IMR-90 (cell line): ENCODE measurements around the gene ZNF276. TPM values are rescaled to one million over a fixed set of nuclear protein-coding genes. Genes with fewer than 3 reads are reported as not detected.

Experiments used
- ATAC-seq: fragments of 200-7000 bp; cut with Tn5 transposase; 2 replicates; pipeline ENCODE4 v1.9.1; 2020; ENCODE audit warnings: low read depth, mild to moderate bottlenecking, moderate library complexity
- BruUV-seq: library from RNA; stranded (reverse); fragments of 400-500 nt; replicated peaks from 2 replicates; lab custom pipeline; 2021; lab: Mats Ljungman, UMichigan
- CTCF ChIA-PET: fragments of 300-600 bp; formaldehyde crosslinking; extraction: SDS; loops from one replicate; lab custom pipeline; 2021; ENCODE audit warnings: antibody characterized with exemption; lab: Yijun Ruan, JAX
- POLR2A ChIA-PET: fragments of 300-600 bp; sonication (Branson Sonifier 250); formaldehyde crosslinking; loops from one replicate; lab custom pipeline; 2022; ENCODE audit warnings: antibody characterized with exemption; ENCODE audit not compliant: unreplicated experiment; lab: Charles Lee
- DNase-seq: peaks from one replicate; pipeline ENCODE4 v3.0.0; 2013
- H2AFZ ChIP-seq: replicated peaks from 2 replicates; pipeline ENCODE3; 2013; ENCODE audit warnings: low read length, mild to moderate bottlenecking; ENCODE audit not compliant: poor library complexity
- H2AK5ac ChIP-seq: 2 replicates; pipeline ENCODE4 v1.6.1; 2013; ENCODE audit warnings: low read depth, low read length, inconsistent platforms
- H2AK9ac ChIP-seq: replicated peaks from 2 replicates; pipeline ENCODE3; 2013; ENCODE audit warnings: mild to moderate bottlenecking, low read depth, low read length, moderate library complexity; ENCODE audit not compliant: poor library complexity
- H2BK120ac ChIP-seq: 2 replicates; pipeline ENCODE4 v1.6.1; 2013; ENCODE audit warnings: low read depth, low read length, inconsistent platforms
- H2BK15ac ChIP-seq: 3 replicates; pipeline ENCODE4 v1.6.1; 2013; ENCODE audit warnings: low read depth, low read length, inconsistent platforms
- H2BK20ac ChIP-seq: 2 replicates; pipeline ENCODE4 v1.6.1; 2013; ENCODE audit warnings: low read depth, mild to moderate bottlenecking, inconsistent platforms, low read length, moderate library complexity
- H2BK5ac ChIP-seq: 2 replicates; pipeline ENCODE4 v1.6.1; 2013; ENCODE audit warnings: mild to moderate bottlenecking, low read depth, low read length, inconsistent platforms; ENCODE audit not compliant: poor library complexity, severe bottlenecking
- H3K14ac ChIP-seq: replicated peaks from 2 replicates; pipeline ENCODE4 v1.6.1; 2013; ENCODE audit warnings: low read depth, low read length, inconsistent platforms
- H3K18ac ChIP-seq: 2 replicates; pipeline ENCODE4 v1.6.1; 2013; ENCODE audit warnings: low read depth, low read length, control low read depth
- H3K23ac ChIP-seq: 2 replicates; pipeline ENCODE4 v1.6.1; 2013; ENCODE audit warnings: low read depth, low read length, inconsistent platforms
- H3K27ac ChIP-seq: 2 replicates; pipeline ENCODE4 v1.5.1; 2013; ENCODE audit warnings: mild to moderate bottlenecking, control low read depth, low read length; ENCODE audit not compliant: insufficient read depth
- H3K27me3 ChIP-seq: 2 replicates; pipeline ENCODE4 v1.6.1; 2013; ENCODE audit warnings: low read length; ENCODE audit not compliant: control insufficient read depth, insufficient read depth
- H3K36me3 ChIP-seq: 2 replicates; pipeline ENCODE4 v1.6.1; 2013; ENCODE audit warnings: low read length, mixed read lengths; ENCODE audit not compliant: control insufficient read depth, insufficient read depth
- H3K4ac ChIP-seq: 2 replicates; pipeline ENCODE4 v1.6.1; 2013; ENCODE audit warnings: low read depth, low read length, inconsistent platforms
- H3K4me1 ChIP-seq: 2 replicates; pipeline ENCODE4 v1.6.1; 2013; ENCODE audit warnings: low read length, mixed read lengths; ENCODE audit not compliant: control insufficient read depth, insufficient read depth
- H3K4me2 ChIP-seq: 2 replicates; pipeline ENCODE4 v1.6.1; 2013; ENCODE audit warnings: low read depth, mild to moderate bottlenecking, control low read depth, low read length, moderate library complexity
- H3K4me3 ChIP-seq: 2 replicates; pipeline ENCODE4 v1.5.1; 2013; ENCODE audit warnings: low read depth, mild to moderate bottlenecking, control low read depth, low read length, moderate library complexity; ENCODE audit not compliant: insufficient read depth
- H3K56ac ChIP-seq: 2 replicates; pipeline ENCODE4 v1.6.1; 2013; ENCODE audit warnings: low read length, inconsistent platforms; ENCODE audit not compliant: insufficient read depth; ENCODE audit errors: extremely low read depth
- H3K79me1 ChIP-seq, 2 experiments: 2 replicates each; pipeline ENCODE4 v1.6.1; 2013; ENCODE audit warnings: low read length in 2 of 2, inconsistent platforms in 1 of 2, low read depth in 1 of 2
- H3K9ac ChIP-seq: 2 replicates; pipeline ENCODE4 v1.6.1; 2013; ENCODE audit warnings: low read depth, low read length, control low read depth
- H3K9me1 ChIP-seq: 2 replicates; pipeline ENCODE4 v1.6.1; 2013; ENCODE audit warnings: low read length, inconsistent platforms; ENCODE audit not compliant: insufficient read depth
- H3K9me3 ChIP-seq: 2 replicates; pipeline ENCODE4 v1.6.1; 2013; ENCODE audit warnings: low read length; ENCODE audit not compliant: control insufficient read depth, insufficient read depth
- H4K20me1 ChIP-seq: 2 replicates; pipeline ENCODE4 v1.6.1; 2013; ENCODE audit warnings: low read length, inconsistent platforms; ENCODE audit not compliant: insufficient read depth
- H4K5ac ChIP-seq: 2 replicates; pipeline ENCODE4 v1.6.1; 2013; ENCODE audit warnings: mild to moderate bottlenecking, low read depth, low read length, control low read depth
- H4K8ac ChIP-seq, 2 experiments: 2 replicates each; pipeline ENCODE4 v1.6.1; 2013; ENCODE audit warnings: low read depth in 2 of 2, low read length in 2 of 2, control low read depth in 1 of 2, inconsistent platforms in 1 of 2
- H4K91ac ChIP-seq: 2 replicates; pipeline ENCODE4 v1.6.1; 2013; ENCODE audit warnings: low read depth, low read length, inconsistent platforms; ENCODE audit not compliant: insufficient read depth
- BHLHE40 ChIP-seq: fragments of 150-350 bp; IDR thresholded peaks from 2 replicates; pipeline ENCODE4 v1.6.1; 2016; ENCODE audit warnings: mild to moderate bottlenecking, low read depth, low read length
- CEBPB ChIP-seq: IDR thresholded peaks from 2 replicates; pipeline ENCODE4 v1.6.1; 2012; ENCODE audit warnings: low read depth, low read length, improper control_type of control experiment
- CHD1 ChIP-seq: IDR thresholded peaks from 2 replicates; pipeline ENCODE4 v1.6.1; 2012; ENCODE audit warnings: low read depth, low read length, improper control_type of control experiment
- FOS ChIP-seq: fragments of 150-350 bp; IDR thresholded peaks from 2 replicates; pipeline ENCODE4 v1.6.1; 2016; ENCODE audit warnings: low read depth, low read length
- MAFK ChIP-seq: IDR thresholded peaks from 2 replicates; pipeline ENCODE4 v1.6.1; 2012; ENCODE audit warnings: low read depth, low read length, improper control_type of control experiment
- MAZ ChIP-seq: IDR thresholded peaks from 2 replicates; pipeline ENCODE4 v1.6.1; 2012; ENCODE audit warnings: low read depth, mild to moderate bottlenecking, low read length, improper control_type of control experiment, moderate library complexity, borderline replicate concordance
- NFE2L2 ChIP-seq: fragments of 150-350 bp; IDR thresholded peaks from 2 replicates; pipeline ENCODE4 v1.6.1; 2016; ENCODE audit warnings: low read depth, mild to moderate bottlenecking, low read length
- POLR2A ChIP-seq: IDR thresholded peaks from 2 replicates; pipeline ENCODE4 v1.6.1; 2012; ENCODE audit warnings: mild to moderate bottlenecking, low read depth, low read length
- RAD21 ChIP-seq: IDR thresholded peaks from 2 replicates; pipeline ENCODE4 v1.6.1; 2012; ENCODE audit warnings: low read length, improper control_type of control experiment
- RCOR1 ChIP-seq: IDR thresholded peaks from 2 replicates; pipeline ENCODE4 v1.6.1; 2012; ENCODE audit warnings: mild to moderate bottlenecking, low read length, improper control_type of control experiment; ENCODE audit not compliant: insufficient replicate concordance
- RFX5 ChIP-seq: IDR thresholded peaks from 2 replicates; pipeline ENCODE4 v1.8.0; 2012; ENCODE audit warnings: low read depth, mild to moderate bottlenecking, low read length, moderate library complexity
- SMC3 ChIP-seq: fragments of 150-350 bp; IDR thresholded peaks from 2 replicates; pipeline ENCODE4 v1.6.1; 2016; ENCODE audit warnings: low read depth, mild to moderate bottlenecking, antibody characterized with exemption, low read length, moderate library complexity
- USF2 ChIP-seq: fragments of 150-350 bp; IDR thresholded peaks from 2 replicates; pipeline ENCODE4 v1.6.1; 2017; ENCODE audit warnings: mild to moderate bottlenecking, antibody characterized with exemption, low read length, low read depth
- WGBS, 2 experiments: methylation state at CpG; one replicate each; pipeline versions ENCODE4 v1.1.5 to v1.1.7; 2013; ENCODE audit warnings: missing lambda C conversion rate in 2 of 2; ENCODE audit not compliant: insufficient read length in 1 of 2; ENCODE audit errors: extremely low coverage in 2 of 2; 5-methylcytosine and 5-hydroxymethylcytosine counted together
- dilution Hi-C: fragments of 300-500 bp; cut with HindIII; formaldehyde crosslinking; loops from one replicate; pipeline ENCODE4 v1.14.3; 2018; ENCODE audit warnings: low sequenced_read_pairs; ENCODE audit not compliant: unreplicated experiment
- in situ Hi-C: fragments of 300-500 bp; cut with MboI; formaldehyde crosslinking; loops from 3 replicates; pipeline ENCODE4 v1.14.3; 2019; ENCODE audit warnings: low sequenced_read_pairs, inconsistent platforms, mixed read lengths
- intact Hi-C: fragments of 100-400 bp; cut with micrococcal nuclease; formaldehyde crosslinking; loops from 2 replicates; pipeline ENCODE4 v1.10.0; 2022
- polyA plus RNA-seq, 3 experiments: library from polyadenylated mRNA; depleted of rRNA; stranded (reverse); fragments of >200 nt; gene quantifications; 2 replicates each; pipeline ENCODE4 v1.2.3, GENCODE V29; 2012; ENCODE audit warnings: low replicate concordance in 1 of 3
- total RNA-seq: library from RNA; depleted of rRNA; stranded (reverse); fragments of >200 nt; gene quantifications from 2 replicates; pipeline ENCODE4 v1.2.3, GENCODE V29; 2012
- TF ChIP-seq, protein P1 (sequence below): conservative IDR thresholded peaks from 2 replicates; pipeline ENCODE4 v1.5.1; 2012; ENCODE audit warnings: mild to moderate bottlenecking, low read depth, low read length, improper control_type of control experiment
- TF ChIP-seq, protein P2 (sequence below): fragments of 150-350 bp; IDR thresholded peaks from 2 replicates; pipeline ENCODE4 v1.6.1; 2016; ENCODE audit warnings: low read depth, mild to moderate bottlenecking, low read length, moderate library complexity, borderline replicate concordance

ZNF276 gene
- total and polyA plus RNA-seq, 2 of the 4 experiments (the other 2 are of a cell fraction) = 4.1 to 18.6 TPM

DNA sequence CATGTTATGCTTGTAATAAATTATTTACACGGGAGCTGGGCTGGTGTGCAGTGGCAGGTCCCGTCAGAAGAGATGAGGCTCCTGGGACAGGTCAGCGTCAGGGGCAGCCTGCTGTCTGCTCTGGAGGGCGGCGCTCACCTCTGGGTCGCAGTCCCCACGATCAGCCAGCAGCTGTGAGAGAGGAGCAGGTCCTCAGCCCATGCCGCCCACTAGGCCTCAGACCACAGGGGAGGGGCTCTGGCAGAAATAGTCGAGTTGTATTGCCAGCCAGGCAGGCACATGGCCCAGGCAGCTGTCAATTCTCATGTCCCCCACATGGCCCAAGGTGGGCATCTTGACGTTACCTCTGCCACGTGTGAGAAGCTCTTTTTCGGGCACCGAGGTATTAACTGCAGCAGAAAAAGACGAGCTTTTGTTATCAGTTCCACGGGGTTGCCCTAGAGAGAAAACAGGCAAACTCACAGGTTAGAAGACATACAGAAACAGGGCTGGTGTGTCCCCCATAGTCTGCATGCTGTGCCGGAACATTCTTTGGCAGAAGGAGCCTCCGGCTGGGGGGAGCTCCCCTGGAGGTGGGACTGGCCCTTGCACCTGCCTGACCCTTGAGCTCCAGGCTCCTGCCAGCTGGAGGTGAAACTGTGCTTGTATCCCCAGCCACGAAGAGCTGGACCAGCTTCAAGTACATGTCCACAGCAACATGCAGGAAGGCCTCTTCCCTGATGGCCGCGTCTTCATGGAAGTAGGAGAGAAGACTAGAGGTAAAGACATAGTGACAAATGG is 17.4 kb downstream of the ZNF276 start:
- no peak overlapping the region for H2BK20ac ChIP-seq
- no peak overlapping the region for H4K5ac ChIP-seq
- CTCF ChIA-PET = interaction anchor here (0.6 kb wide), 1 partner anchor 24 kb away, joined by 4 read pairs; no protein-coding TSS in a partner anchor
- H3K9me1 ChIP-seq = no peaks in the 10 kb centered on the region
- no peak overlapping the region for H3K14ac ChIP-seq
- no peak for DNase-seq
- H2BK15ac ChIP-seq = no peak overlapping the region
- H3K9ac ChIP-seq = no peak overlapping the region
- POLR2A ChIA-PET = no interaction called here
- H2AK5ac ChIP-seq = no peak overlapping the region
- no peak overlapping the region for H3K27ac ChIP-seq
- H3K79me1 ChIP-seq = peaks cover 5 to 8% of the 10 kb centered on the region in 2 experiments; a peak in 3 of 4 replicates
- ATAC-seq = no peak
- 77% methylated on average over 14 of the region's 20 CpGs; no CpG with 5 or more reads in 1 of the 2 experiments for WGBS, 2 experiments
- no TSS peak for BruUV-seq
- H2AK9ac ChIP-seq = no peak overlapping the region
- H2AFZ ChIP-seq = no peak overlapping the region
- intact Hi-C loops = no loop called here
- dilution Hi-C loops = no loop called here
- H3K4ac ChIP-seq = no peak overlapping the region
- H3K4me3 ChIP-seq = no peak overlapping the region
- no peak overlapping the region for H4K8ac ChIP-seq
- no peaks in the 10 kb centered on the region for H3K4me1 ChIP-seq
- H3K18ac ChIP-seq = no peak overlapping the region
- H2BK120ac ChIP-seq = no peak overlapping the region
- peaks cover 63% of the 10 kb centered on the region for H3K36me3 ChIP-seq
- no peaks in the 10 kb centered on the region for H3K27me3 ChIP-seq
- H3K9me3 ChIP-seq = no peaks in the 10 kb centered on the region
- no peak overlapping the region for H2BK5ac ChIP-seq
- no peak overlapping the region for H3K56ac ChIP-seq
- no peak overlapping the region for H4K91ac ChIP-seq
- in situ Hi-C loops = no loop called here
- no peak overlapping the region for H3K23ac ChIP-seq
- H4K20me1 ChIP-seq = 0 out of 2 replicates have a peak, but pooled peaks cover 4% of the 10 kb centered on the region
- no peak overlapping the region for H3K4me2 ChIP-seq
- TF ChIP-seq CHD1 (no peak), RFX5 (no peak), POLR2A (no peak), MAFK (no peak), USF2 (no peak), CEBPB (no peak), SMC3 (no peak), MAZ (no peak), RCOR1 (no peak), RAD21 (no peak), BHLHE40 (no peak), NFE2L2 (no peak), FOS (no peak)
- TF ChIP-seq, protein P1, sequence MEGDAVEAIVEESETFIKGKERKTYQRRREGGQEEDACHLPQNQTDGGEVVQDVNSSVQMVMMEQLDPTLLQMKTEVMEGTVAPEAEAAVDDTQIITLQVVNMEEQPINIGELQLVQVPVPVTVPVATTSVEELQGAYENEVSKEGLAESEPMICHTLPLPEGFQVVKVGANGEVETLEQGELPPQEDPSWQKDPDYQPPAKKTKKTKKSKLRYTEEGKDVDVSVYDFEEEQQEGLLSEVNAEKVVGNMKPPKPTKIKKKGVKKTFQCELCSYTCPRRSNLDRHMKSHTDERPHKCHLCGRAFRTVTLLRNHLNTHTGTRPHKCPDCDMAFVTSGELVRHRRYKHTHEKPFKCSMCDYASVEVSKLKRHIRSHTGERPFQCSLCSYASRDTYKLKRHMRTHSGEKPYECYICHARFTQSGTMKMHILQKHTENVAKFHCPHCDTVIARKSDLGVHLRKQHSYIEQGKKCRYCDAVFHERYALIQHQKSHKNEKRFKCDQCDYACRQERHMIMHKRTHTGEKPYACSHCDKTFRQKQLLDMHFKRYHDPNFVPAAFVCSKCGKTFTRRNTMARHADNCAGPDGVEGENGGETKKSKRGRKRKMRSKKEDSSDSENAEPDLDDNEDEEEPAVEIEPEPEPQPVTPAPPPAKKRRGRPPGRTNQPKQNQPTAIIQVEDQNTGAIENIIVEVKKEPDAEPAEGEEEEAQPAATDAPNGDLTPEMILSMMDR = no peak
- TF ChIP-seq, protein P2, sequence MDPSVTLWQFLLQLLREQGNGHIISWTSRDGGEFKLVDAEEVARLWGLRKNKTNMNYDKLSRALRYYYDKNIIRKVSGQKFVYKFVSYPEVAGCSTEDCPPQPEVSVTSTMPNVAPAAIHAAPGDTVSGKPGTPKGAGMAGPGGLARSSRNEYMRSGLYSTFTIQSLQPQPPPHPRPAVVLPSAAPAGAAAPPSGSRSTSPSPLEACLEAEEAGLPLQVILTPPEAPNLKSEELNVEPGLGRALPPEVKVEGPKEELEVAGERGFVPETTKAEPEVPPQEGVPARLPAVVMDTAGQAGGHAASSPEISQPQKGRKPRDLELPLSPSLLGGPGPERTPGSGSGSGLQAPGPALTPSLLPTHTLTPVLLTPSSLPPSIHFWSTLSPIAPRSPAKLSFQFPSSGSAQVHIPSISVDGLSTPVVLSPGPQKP = no peak
